Aortic smooth muscle cell (primary cell): ENCODE results near the gene ADH1A. TPM values are rescaled to one million over a fixed set of nuclear protein-coding genes. Genes with fewer than 3 reads are reported as not detected.

ENCODE experiments used
- total RNA-seq: library from RNA; depleted of rRNA; stranded (reverse); fragments of >200 nt; gene quantifications from 2 replicates; pipeline ENCODE4 v1.2.3, GENCODE V29; 2014

ADH1A gene
- total RNA-seq = 0.19 and 0.79 TPM in 2 replicates

GRCh38 chr4:99290848-99291786 lies at the start of gene ADH1A:
Gene ADH1A (minus strand): TSS chr4:99290985. CDS start chr4:99290914, 71 bp downstream.

GRCh38 chr4:99321241-99322191 lies 30.7 kb upstream of the ADH1A start, which contains the start of gene ADH1B:
Gene ADH1B (minus strand): TSS chr4:99321401. CDS start chr4:99321331, 70 bp downstream.

Other genes starting within 250 kb of the ADH1A start
- gene ADH5, start 202.2 kb downstream of the ADH1A start, total RNA-seq = 243 and 300 TPM in 2 replicates
- gene ADH4, start 146.7 kb downstream of the ADH1A start, total RNA-seq = 0.12 TPM in 1 of 2 replicates, not detected in the other
- 0.12 TPM in 1 of 2 replicates, not detected in the other for gene ADH6, start 71.7 kb downstream of the ADH1A start, total RNA-seq
- 3,268 and 4,233 TPM in 2 replicates for gene ADH1B, start 30.4 kb upstream of the ADH1A start, total RNA-seq
- gene ADH1C, start 61.8 kb upstream of the ADH1A start, total RNA-seq = 0.92 and 1.1 TPM in 2 replicates
- gene ADH7, start 144.4 kb upstream of the ADH1A start, total RNA-seq = not detected in 2 replicates
- not detected in 2 replicates for gene C4orf17, start 220.0 kb upstream of the ADH1A start, total RNA-seq